HepG2 (cell line): ENCODE data around the gene PCDHB10. TPM values are rescaled to one million over a fixed set of nuclear protein-coding genes. Genes with fewer than 3 reads are reported as not detected.
A peak's percentile ranks its signal among the peaks of the same experiment; 100 is the strongest.
"Not testable (repeated sequence)": the region's sequence is repeated elsewhere in the genome, so short reads cannot be mapped to it uniquely, and the experiment has no call there.

ENCODE experiments used
- ATAC-seq: fragments of 200-7000 bp; cut with Tn5 transposase; 3 replicates; pipeline ENCODE4 v1.9.1; 2020; ENCODE audit warnings: mild to moderate bottlenecking, moderate library complexity
- BruUV-seq: library from RNA; stranded (reverse); fragments of 400-500 nt; replicated peaks from 2 replicates; lab custom pipeline; 2021; lab: Mats Ljungman, UMichigan
- CTCF ChIA-PET: fragments of 300-600 bp; formaldehyde crosslinking; extraction: SDS; loops from one replicate; lab custom pipeline; 2021; ENCODE audit warnings: low total read pairs, inconsistent platforms, low intra/inter-chr PET ratio; lab: Yijun Ruan, JAX
- POLR2A ChIA-PET: fragments of 350-600 bp; sonication (Branson Sonifier 250); formaldehyde crosslinking; loops from one replicate; lab custom pipeline; 2020; ENCODE audit warnings: antibody characterized with exemption, inconsistent platforms; lab: Yijun Ruan, JAX
- DNase-seq: peaks from one replicate; pipeline ENCODE4 v3.0.0-alpha.2; 2015; ENCODE audit warnings: low spot score
- FAIRE-seq: peaks from 3 replicates; lab custom pipeline; 2011; peaks lifted over from hg19 to GRCh38; lab: Jason Lieb, UNC
- H2AFZ ChIP-seq: one replicate; pipeline ENCODE4 v1.6.1; 2011; ENCODE audit warnings: low read length, inconsistent platforms
- H3K27ac ChIP-seq: fragments of 300-600 bp; 3 replicates; pipeline ENCODE4 v1.8.0; 2011; ENCODE audit warnings: mixed run types, mild to moderate bottlenecking, mixed read lengths, low read length, inconsistent platforms; ENCODE audit not compliant: insufficient read depth; ENCODE audit errors: extremely low read length
- H3K27me3 ChIP-seq, 2 experiments: fragments of 200-600 bp in 1 of 2; 2 replicates in 1 of 2; 3 replicates in 1 of 2; pipeline versions ENCODE4 v1.6.0 to v1.8.0; 2011; ENCODE audit warnings: low read length in 2 of 2, mild to moderate bottlenecking in 2 of 2, moderate library complexity in 2 of 2, inconsistent platforms in 1 of 2; ENCODE audit not compliant: insufficient read depth in 2 of 2, control insufficient read depth in 1 of 2
- H3K36me3 ChIP-seq, 2 experiments: fragments of 200-600 bp in 1 of 2; replicated peaks in 1 of 2; 2 replicates in 1 of 2; 3 replicates in 1 of 2; pipeline versions ENCODE4 v1.5.1 to v1.8.0; 2011; ENCODE audit warnings: low read length in 2 of 2, inconsistent platforms in 1 of 2; ENCODE audit not compliant: insufficient read depth in 2 of 2, control insufficient read depth in 1 of 2
- H3K4me1 ChIP-seq: 2 replicates; pipeline ENCODE4 v1.5.1; 2012; ENCODE audit warnings: low read length, inconsistent platforms; ENCODE audit not compliant: insufficient read depth
- H3K4me2 ChIP-seq: 2 replicates; pipeline ENCODE4 v1.6.0; 2011; ENCODE audit warnings: low read depth, low read length, inconsistent platforms
- H3K4me3 ChIP-seq, 3 experiments: fragments of 200-600 bp in 1 of 3; sonication (generic), shearing (Covaris generic) in 1 of 3; replicated peaks in 1 of 3; 2 replicates each; pipeline ENCODE4 v1.5.1; 2011 to 2016; ENCODE audit warnings: low read length in 3 of 3, inconsistent platforms in 2 of 3, low read depth in 2 of 3, mild to moderate bottlenecking in 2 of 3, control low read depth in 1 of 3, mixed read lengths in 1 of 3; ENCODE audit not compliant: insufficient read depth in 1 of 3
- H3K79me2 ChIP-seq: one replicate; pipeline ENCODE4 v1.6.1; 2011; ENCODE audit warnings: low read length, inconsistent platforms; ENCODE audit not compliant: insufficient read depth
- H3K9ac ChIP-seq: 2 replicates; pipeline ENCODE4 v1.6.0; 2011; ENCODE audit warnings: mild to moderate bottlenecking, low read depth, low read length, inconsistent platforms; ENCODE audit not compliant: insufficient read depth
- H3K9me3 ChIP-seq: 2 replicates; pipeline ENCODE4 v1.5.1; 2012; ENCODE audit warnings: mild to moderate bottlenecking, low read length
- H4K20me1 ChIP-seq: 2 replicates; pipeline ENCODE4 v1.6.0; 2011; ENCODE audit warnings: inconsistent platforms, mild to moderate bottlenecking, low read length, moderate library complexity; ENCODE audit not compliant: insufficient read depth
- ARID3A ChIP-seq: IDR thresholded peaks from 2 replicates; pipeline ENCODE4 v1.6.1; 2012; ENCODE audit warnings: low read depth, low read length, improper control_type of control experiment
- CTCF ChIP-seq: sonication (generic); formaldehyde crosslinking; IDR thresholded peaks from 2 replicates; pipeline ENCODE4 v1.5.0; 2020; ENCODE audit warnings: mild to moderate bottlenecking, missing genetic modification reagents, moderate library complexity
- GATAD1 ChIP-seq: IDR thresholded peaks from 2 replicates; pipeline ENCODE4 v1.6.1; 2016; ENCODE audit warnings: missing genetic modification reagents, missing compliant biosample characterization
- NFKB2 ChIP-seq: sonication (generic); formaldehyde crosslinking; IDR thresholded peaks from 2 replicates; pipeline ENCODE4 v1.4.0; 2020; ENCODE audit warnings: missing genetic modification reagents, borderline replicate concordance
- STAG1 ChIP-seq: sonication (generic); formaldehyde crosslinking; IDR thresholded peaks from 2 replicates; pipeline ENCODE4 v1.4.0; 2020; ENCODE audit warnings: missing genetic modification reagents
- ZNF879 ChIP-seq: sonication (generic); formaldehyde crosslinking; IDR thresholded peaks from 2 replicates; pipeline ENCODE4 v1.8.1; 2023; ENCODE audit warnings: missing genetic modification reagents
- WGBS: methylation state at CpG from one replicate; pipeline ENCODE4 v1.1.6; 2017; ENCODE audit warnings: low lambda C conversion rate; 5-methylcytosine and 5-hydroxymethylcytosine counted together
- in situ Hi-C: cut with HindIII; loops from 2 replicates; pipeline ENCODE4 v1.10.0; 2017; ENCODE audit warnings: low pct_unique_long_range_greater_than_20kb; ENCODE audit not compliant: extremely low pct_ligation_motif_present
- intact Hi-C: fragments of 100-400 bp; cut with micrococcal nuclease; formaldehyde crosslinking; loops from one replicate; pipeline ENCODE4 v1.10.0; 2022; ENCODE audit not compliant: unreplicated experiment
- polyA plus RNA-seq, 8 experiments: library from polyadenylated mRNA; depleted of rRNA in 3 of 8; stranded (reverse) in 7 of 8; unstranded in 1 of 8; fragments of >200 nt; fragmentation: Illumina TruSeq in 4 of 8; extraction: Trizol in 4 of 8; gene quantifications; 2 replicates each; pipeline versions ENCODE4 v1.2.1 to v1.2.3, GENCODE V29; 2011 to 2016; ENCODE audit warnings: low read depth in 4 of 8, missing spikeins in 1 of 8, mixed read lengths in 1 of 8; ENCODE audit not compliant: insufficient read depth in 1 of 8
- total RNA-seq, 5 experiments: library from RNA; depleted of rRNA; stranded (reverse); fragments of >200 nt; fragmentation: Illumina TruSeq; extraction: Trizol; gene quantifications; 2 replicates each; pipeline ENCODE4 v1.2.3, GENCODE V29; 2016; ENCODE audit warnings: low read depth in 1 of 5

Gene PCDHB10
- total and polyA plus RNA-seq, 2 of the 13 experiments (the other 11 are each of a cell fraction or from before 2014, with no cell fraction given), result 0.05 TPM; not detected in 1

- H3K27ac ChIP-seq, H2AFZ ChIP-seq, DNase-seq, H3K4me2 ChIP-seq, H3K27me3 ChIP-seq, H3K4me3 ChIP-seq, ATAC-seq, BruUV-seq, H3K79me2 ChIP-seq, in situ Hi-C loops, FAIRE-seq, CTCF ChIA-PET, H3K4me1 ChIP-seq, POLR2A ChIA-PET, intact Hi-C loops, H4K20me1 ChIP-seq, H3K9ac ChIP-seq, H3K36me3 ChIP-seq: not testable (repeated sequence)
- H3K9me3 ChIP-seq, result peaks cover 13% of the 10 kb centered on the region
- 73% methylated on average over 23 of the region's 35 CpGs for WGBS
Observed at GRCh38 chr5:141201646-141202045, 9.5 kb downstream of the PCDHB10 start.

GRCh38 chr5:141208478-141208877, 16.3 kb downstream of the PCDHB10 start, which contains the start of gene PCDHB12:
PCDHB12 (plus strand) TSS chr5:141208719; CDS start chr5:141208908, 189 bp downstream.
- Histone ChIP-seq H3K4me2 (peak within 1 kb of the TSS; percentile 51), H3K27me3 (no peaks in the 10 kb centered on the region), H4K20me1 (no peaks in the 10 kb centered on the region), H2AFZ (no peak within 1 kb of the TSS), H3K4me1 (peaks cover 9% of the 10 kb centered on the region; the same call in 1 of the 2 replicates), H3K27ac (no peak within 1 kb of the TSS), H3K9ac (no peak within 1 kb of the TSS), H3K4me3 (no peak within 1 kb of the TSS), H3K79me2 (no peaks in the 10 kb centered on the region), H3K36me3 (no peaks in the 10 kb centered on the region), H3K9me3 (no peaks in the 10 kb centered on the region)
- intact Hi-C loops (no loop called here), in situ Hi-C loops (no loop called here)
- DNase-seq, result peak; percentile 12
- BruUV-seq, result no TSS peak
- WGBS, result 2% methylated on average over 11 of the region's 11 CpGs
- POLR2A ChIA-PET, result no interaction called here
- TF ChIP-seq CTCF (CRISPR knock-in tag) (peak; percentile 44), ZNF879 (CRISPR knock-in tag) (no peak), ARID3A (peak; percentile 73; the same call in 1 of the 2 replicates), NFKB2 (CRISPR knock-in tag) (no peak), STAG1 (CRISPR knock-in tag) (peak; percentile 21; the same call in 1 of the 2 replicates), GATAD1 (no peak)
- FAIRE-seq, result no peak
- ATAC-seq, result peak; percentile 37; the same call in 2 of the 3 replicates
- CTCF ChIA-PET, result interaction anchor here (1.1 to 1.3 kb wide), 2 partner anchors 349 to 356 kb away, joined by 3 to 4 read pairs; no protein-coding TSS in a partner anchor

GRCh38 chr5:141210281-141210680, 18.1 kb downstream of the PCDHB10 start:
- ATAC-seq, DNase-seq, H3K79me2 ChIP-seq, H3K4me3 ChIP-seq, CTCF ChIA-PET, intact Hi-C loops, H3K4me1 ChIP-seq, H3K27ac ChIP-seq, in situ Hi-C loops, H2AFZ ChIP-seq, H3K27me3 ChIP-seq, H3K36me3 ChIP-seq, POLR2A ChIA-PET, FAIRE-seq, BruUV-seq, H3K9me3 ChIP-seq, H3K4me2 ChIP-seq, H3K9ac ChIP-seq, H4K20me1 ChIP-seq: not testable (repeated sequence)
- WGBS, result 80% methylated on average over 26 of the region's 39 CpGs
